GM19397 (cell line): ENCODE measurements around the gene SRRM4.

Experiments used
- ATAC-seq: cut with Tn5 transposase; IDR thresholded peaks from one replicate; pipeline ENCODE4 v1.9.1; 2021; ENCODE audit warnings: mild to moderate bottlenecking, moderate library complexity; ENCODE audit not compliant: unreplicated experiment

Gene SRRM4

GRCh38 chr12:119157528-119157927 is 176.2 kb downstream of the SRRM4 start:
- ATAC-seq: no peak

GRCh38 chr12:119157978-119158377 is 176.6 kb downstream of the SRRM4 start:
- no peak for ATAC-seq

GRCh38 chr12:119158402-119158801 is 177.1 kb downstream of the SRRM4 start:
- ATAC-seq: no peak

GRCh38 chr12:119159844-119160243 is 178.5 kb downstream of the SRRM4 start:
- ATAC-seq: no peak

- no peak for ATAC-seq
Measured at GRCh38 chr12:119167902-119168301, 186.6 kb downstream of the SRRM4 start.

GRCh38 chr12:119168721-119169120 is 187.4 kb downstream of the SRRM4 start:
- no peak for ATAC-seq

GRCh38 chr12:119169150-119169549 is 187.8 kb downstream of the SRRM4 start:
- ATAC-seq: no peak

GRCh38 chr12:119171291-119171690 is 189.9 kb downstream of the SRRM4 start:
- ATAC-seq: no peak

GRCh38 chr12:119171691-119172425 is 190.5 kb downstream of the SRRM4 start:
- no peak for ATAC-seq

GRCh38 chr12:119175081-119175480 is 193.7 kb downstream of the SRRM4 start:
- ATAC-seq: no peak

- no peak for ATAC-seq
Measured at GRCh38 chr12:119176267-119177055, 195.1 kb downstream of the SRRM4 start.

GRCh38 chr12:119177056-119177325 is 195.7 kb downstream of the SRRM4 start:
- no peak for ATAC-seq

- ATAC-seq: no peak
Measured at GRCh38 chr12:119177724-119178380, 196.5 kb downstream of the SRRM4 start.

GRCh38 chr12:119178544-119179334 is 197.4 kb downstream of the SRRM4 start, which contains the start of gene HSPB8:
Gene HSPB8 (plus strand): TSS chr12:119178931. CDS start chr12:119179313, 382 bp downstream.
- no peak for ATAC-seq

- ATAC-seq: no peak
Measured at GRCh38 chr12:119179335-119180021, 198.1 kb downstream of the SRRM4 start.

- ATAC-seq: no peak
Measured at GRCh38 chr12:119180380-119181040, 199.2 kb downstream of the SRRM4 start.

GRCh38 chr12:119181202-119181601 is 199.9 kb downstream of the SRRM4 start:
- no peak for ATAC-seq

- ATAC-seq: no peak
Measured at GRCh38 chr12:119181944-119182343, 200.6 kb downstream of the SRRM4 start.

- no peak for ATAC-seq
Measured at GRCh38 chr12:119182701-119183493, 201.6 kb downstream of the SRRM4 start.
